HG03097 (cell line): Measurements from ENCODE around the gene FBXW4.
"Not testable (repeated sequence)": the region's sequence is repeated elsewhere in the genome, so short reads cannot be mapped to it uniquely, and the experiment has no call there.

ENCODE experiments used
- ATAC-seq: cut with Tn5 transposase; IDR thresholded peaks from one replicate; pipeline ENCODE4 v1.9.1; 2021; ENCODE audit not compliant: unreplicated experiment, low FRiP score

Gene FBXW4

GRCh38 chr10:101660256-101660655 is 34.7 kb downstream of the FBXW4 start:
- ATAC-seq = no peak

- no peak for ATAC-seq
These were observed 36.0 kb downstream of the FBXW4 start for GRCh38 chr10:101658975-101659374.

GRCh38 chr10:101656890-101657289 is 38.1 kb downstream of the FBXW4 start:
- no peak for ATAC-seq

GRCh38 chr10:101655570-101655969 is 39.4 kb downstream of the FBXW4 start:
- ATAC-seq = no peak

- ATAC-seq = no peak
These were observed 41.4 kb downstream of the FBXW4 start for GRCh38 chr10:101653536-101653935.

GRCh38 chr10:101651336-101651735 is 43.6 kb downstream of the FBXW4 start:
- ATAC-seq = no peak

- no peak for ATAC-seq
These were observed 44.1 kb downstream of the FBXW4 start for GRCh38 chr10:101650863-101651262.

GRCh38 chr10:101649525-101650085 is 45.4 kb downstream of the FBXW4 start:
- ATAC-seq = no peak

GRCh38 chr10:101647255-101647654 is 47.7 kb downstream of the FBXW4 start:
- no peak for ATAC-seq

- no peak for ATAC-seq
These were observed 48.6 kb downstream of the FBXW4 start for GRCh38 chr10:101646364-101646763.

- ATAC-seq = no peak
These were observed 49.3 kb downstream of the FBXW4 start for GRCh38 chr10:101645659-101646058.

GRCh38 chr10:101644002-101644401 is 51.0 kb downstream of the FBXW4 start:
- ATAC-seq = no peak

GRCh38 chr10:101643546-101643945 is 51.4 kb downstream of the FBXW4 start:
- ATAC-seq = no peak

GRCh38 chr10:101639141-101639900 is 55.6 kb downstream of the FBXW4 start:
- no peak for ATAC-seq

- ATAC-seq = not testable (repeated sequence)
These were observed 61.5 kb downstream of the FBXW4 start for GRCh38 chr10:101633510-101633909.

- ATAC-seq = no peak
These were observed 63.0 kb downstream of the FBXW4 start for GRCh38 chr10:101631821-101632475.

- no peak for ATAC-seq
These were observed 64.4 kb downstream of the FBXW4 start for GRCh38 chr10:101630633-101630920.

- no peak for ATAC-seq
These were observed 64.9 kb downstream of the FBXW4 start for GRCh38 chr10:101629837-101630632.

GRCh38 chr10:101625821-101626412 is 69.1 kb downstream of the FBXW4 start:
- ATAC-seq = no peak

GRCh38 chr10:101624526-101625102 is 70.4 kb downstream of the FBXW4 start:
- ATAC-seq = no peak

- ATAC-seq = no peak
These were observed 71.4 kb downstream of the FBXW4 start for GRCh38 chr10:101623528-101623927.
